BLaER1 treated with 17β-estradiol and CSF1 and Interleukin-3, amounts not matched to agents 10 nM and 100 nM (cell line): ENCODE measurements around the gene MACIR.

ENCODE experiments used
- H3K27ac ChIP-seq, 11 experiments: shearing (Covaris generic); formaldehyde crosslinking; 2 replicates each; pipeline ENCODE4 v1.8.1; 2022
- H3K27me3 ChIP-seq, 11 experiments: shearing (Covaris generic); formaldehyde crosslinking; 2 replicates each; pipeline ENCODE4 v1.8.1; 2022
- H3K36me3 ChIP-seq, 11 experiments: shearing (Covaris generic); formaldehyde crosslinking; 2 replicates each; pipeline ENCODE4 v1.8.1; 2022
- H3K4me1 ChIP-seq, 10 experiments: shearing (Covaris generic); formaldehyde crosslinking; 2 replicates each; pipeline ENCODE4 v1.8.1; 2022
- H3K4me2 ChIP-seq, 11 experiments: shearing (Covaris generic); formaldehyde crosslinking; 2 replicates each; pipeline ENCODE4 v1.8.1; 2022
- H3K4me3 ChIP-seq, 10 experiments: shearing (Covaris generic); formaldehyde crosslinking; 2 replicates each; pipeline ENCODE4 v1.8.1; 2022
- H3K9ac ChIP-seq, 11 experiments: shearing (Covaris generic); formaldehyde crosslinking; 2 replicates each; pipeline ENCODE4 v1.8.1; 2022
- H3K9me3 ChIP-seq, 11 experiments: shearing (Covaris generic); formaldehyde crosslinking; replicated peaks in 1 of 11; 2 replicates each; pipeline ENCODE4 v1.8.1; 2022
- H4K20me1 ChIP-seq, 11 experiments: shearing (Covaris generic); formaldehyde crosslinking; 2 replicates each; pipeline ENCODE4 v1.8.1; 2022
- Cebpa-rat ChIP-seq, 11 experiments: shearing (Covaris generic); IDR thresholded peaks; 2 replicates each; pipeline ENCODE4 v1.8.1; 2022

Gene MACIR

GRCh38 chr5:103258957-103259704 is 568 bp downstream of the MACIR start:
- Histone ChIP-seq H3K4me1 (peaks cover 22 to 38% (median 33%) of the 10 kb centered on the region in 10 experiments), H3K36me3 (no peaks in the 10 kb centered on the region), H3K27ac (peak overlapping the region; percentile 59 to 97 (median 91); a peak in 21 of 22 replicates), H3K27me3 (no peaks in the 10 kb centered on the region), H3K4me3 (peak overlapping the region; percentile 69 to 96 (median 90)), H3K4me2 (peak overlapping the region; percentile 84 to 93 (median 87)), H3K9me3 (no peaks in the 10 kb centered on the region), H4K20me1 (peaks cover 0 to 49% (median 38%) of the 10 kb centered on the region in 11 experiments; a peak in 13 of 22 replicates), H3K9ac (peak overlapping the region; percentile 78 to 96 (median 93))
- TF ChIP-seq Cebpa-rat (IDR thresholded peaks at IDR 0.05), result no peak

GRCh38 chr5:103259705-103260355 is 1.3 kb downstream of the MACIR start:
- no peak for TF ChIP-seq Cebpa-rat (IDR thresholded peaks at IDR 0.05)
- Histone ChIP-seq H3K4me1 (peaks cover 22 to 38% (median 33%) of the 10 kb centered on the region in 10 experiments), H3K9me3 (no peaks in the 10 kb centered on the region), H3K4me3 (peak overlapping the region; percentile 69 to 96 (median 90)), H3K4me2 (peak overlapping the region; percentile 84 to 93 (median 87)), H3K9ac (peak overlapping the region; percentile 78 to 96 (median 93)), H3K27me3 (no peaks in the 10 kb centered on the region), H4K20me1 (peaks cover 0 to 56% (median 40%) of the 10 kb centered on the region in 11 experiments; a peak in 14 of 22 replicates), H3K27ac (peak overlapping the region; percentile 59 to 97 (median 91); a peak in 21 of 22 replicates), H3K36me3 (peaks cover 0 to 5% (median 0%) of the 10 kb centered on the region in 11 experiments; a peak in 3 of 22 replicates)

DNA sequence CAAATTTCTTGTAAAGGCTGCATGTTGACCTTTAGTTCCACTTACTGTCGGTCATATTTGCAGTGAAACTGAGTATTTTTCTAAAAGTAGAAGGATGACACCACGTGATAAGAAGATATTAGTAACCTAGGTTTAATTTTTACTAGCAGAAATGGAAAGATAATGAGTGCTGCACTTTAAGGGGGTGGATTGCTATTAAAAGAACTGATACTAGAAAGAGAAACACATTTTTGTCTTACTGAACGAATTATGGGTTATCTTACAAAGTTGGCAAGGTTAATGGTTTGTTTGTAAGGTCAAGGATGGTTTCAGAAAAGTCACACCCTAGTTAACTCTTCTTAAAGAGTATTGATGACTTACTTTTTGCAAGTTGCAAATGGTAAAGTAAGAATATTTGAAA is 2.4 kb downstream of the MACIR start:
- Histone ChIP-seq H4K20me1 (peaks cover 0 to 67% (median 52%) of the 10 kb centered on the region in 11 experiments; a peak in 14 of 22 replicates), H3K36me3 (peaks cover 0 to 15% (median 4%) of the 10 kb centered on the region in 11 experiments; a peak in 8 of 22 replicates), H3K9ac (peak overlapping the region in 6 of 11 experiments; percentile 1 to 45 (median 32); a peak in 5 of 22 replicates), H3K27ac (no peak overlapping the region), H3K4me2 (peak overlapping the region; percentile 73 to 92 (median 87)), H3K9me3 (no peaks in the 10 kb centered on the region), H3K27me3 (no peaks in the 10 kb centered on the region), H3K4me3 (peak overlapping the region in 6 of 10 experiments; percentile 2 to 93 (median 54); a peak in 8 of 20 replicates), H3K4me1 (peaks cover 22 to 38% (median 33%) of the 10 kb centered on the region in 10 experiments)
- no peak for TF ChIP-seq Cebpa-rat (IDR thresholded peaks at IDR 0.05)

- Histone ChIP-seq H3K4me1 (peaks cover 22 to 38% (median 33%) of the 10 kb centered on the region in 10 experiments), H3K4me2 (peak overlapping the region; percentile 2 to 89 (median 26)), H3K27ac (no peak overlapping the region)
These were observed 3.9 kb downstream of the MACIR start for GRCh38 chr5:103262422-103262871.

GRCh38 chr5:103263054-103263453 is 4.5 kb downstream of the MACIR start:
- H3K4me1 ChIP-seq, result peaks cover 22 to 35% (median 33%) of the 10 kb centered on the region in 10 experiments
- H3K36me3 ChIP-seq, result peaks cover 6 to 36% (median 23%) of the 10 kb centered on the region in 11 experiments; a peak in 20 of 22 replicates
- H3K27me3 ChIP-seq, result no peaks in the 10 kb centered on the region
- H4K20me1 ChIP-seq, result peaks cover 0 to 87% (median 53%) of the 10 kb centered on the region in 11 experiments; a peak in 14 of 22 replicates
- H3K27ac ChIP-seq, result no peak overlapping the region
- no peaks in the 10 kb centered on the region for H3K9me3 ChIP-seq
- no peak overlapping the region for H3K4me3 ChIP-seq
- peak overlapping the region in 10 of 11 experiments; percentile 2 to 89 (median 30); a peak in 13 of 22 replicates for H3K4me2 ChIP-seq
- H3K9ac ChIP-seq, result no peak overlapping the region
- TF ChIP-seq Cebpa-rat (IDR thresholded peaks at IDR 0.05), result no peak

More at GRCh38 chr5:103262422-103262871, 3.9 kb downstream of the MACIR start:
- Histone ChIP-seq H3K9ac (no peak overlapping the region), H3K36me3 (peaks cover 0 to 30% (median 16%) of the 10 kb centered on the region in 11 experiments; a peak in 18 of 22 replicates), H3K9me3 (no peaks in the 10 kb centered on the region), H4K20me1 (peaks cover 0 to 81% (median 53%) of the 10 kb centered on the region in 11 experiments; a peak in 14 of 22 replicates), H3K27me3 (no peaks in the 10 kb centered on the region), H3K4me3 (no peak overlapping the region)
- no peak for TF ChIP-seq Cebpa-rat (IDR thresholded peaks at IDR 0.05)

GRCh38 chr5:103264508-103264907 is 5.9 kb downstream of the MACIR start:
- Histone ChIP-seq H3K36me3 (peaks cover 16 to 50% (median 33%) of the 10 kb centered on the region in 11 experiments; a peak in 20 of 22 replicates), H3K9me3 (no peaks in the 10 kb centered on the region), H4K20me1 (peaks cover 0 to 99% (median 62%) of the 10 kb centered on the region in 11 experiments; a peak in 15 of 22 replicates), H3K4me3 (no peak overlapping the region), H3K4me1 (peaks cover 22 to 42% (median 34%) of the 10 kb centered on the region in 10 experiments), H3K27me3 (no peaks in the 10 kb centered on the region), H3K4me2 (no peak overlapping the region), H3K27ac (no peak overlapping the region), H3K9ac (no peak overlapping the region)
- no peak for TF ChIP-seq Cebpa-rat (IDR thresholded peaks at IDR 0.05)

DNA sequence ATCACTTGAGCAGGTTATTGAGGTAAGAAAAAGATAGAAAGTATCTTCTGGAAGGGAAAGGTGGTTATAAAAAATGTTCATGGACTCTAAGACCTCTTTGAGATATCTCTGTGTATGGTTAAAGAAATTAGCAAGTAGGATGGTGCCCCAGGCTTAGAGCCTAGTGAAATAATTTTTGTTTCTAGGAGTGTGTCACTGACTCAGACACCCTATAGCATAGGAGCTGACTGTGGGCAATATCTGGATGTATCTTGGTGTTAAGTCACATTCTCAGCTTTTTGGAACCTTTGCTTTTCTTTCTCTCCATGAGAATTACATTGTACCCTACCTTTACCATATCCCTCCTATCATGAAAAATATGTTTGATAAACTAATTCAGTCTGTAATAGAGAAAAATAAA is 12.0 kb downstream of the MACIR start:
- Histone ChIP-seq H3K27me3 (no peaks in the 10 kb centered on the region), H3K9me3 (no peaks in the 10 kb centered on the region), H3K4me2 (0 out of 22 replicates have a peak overlapping the region, but pooled peaks of 2 of the 11 experiments have one; percentile 28 to 35), H3K4me3 (no peak overlapping the region), H3K36me3 (peaks cover 32 to 86% (median 45%) of the 10 kb centered on the region in 11 experiments), H3K4me1 (peaks cover 0 to 34% (median 4%) of the 10 kb centered on the region in 10 experiments; a peak in 9 of 20 replicates), H4K20me1 (peaks cover 0 to 73% (median 19%) of the 10 kb centered on the region in 11 experiments; a peak in 13 of 22 replicates), H3K27ac (no peak overlapping the region), H3K9ac (no peak overlapping the region)
- no peak for TF ChIP-seq Cebpa-rat (IDR thresholded peaks at IDR 0.05)

GRCh38 chr5:103271570-103272289 is 13.2 kb downstream of the MACIR start:
- Histone ChIP-seq H3K9ac (no peak overlapping the region), H3K9me3 (no peaks in the 10 kb centered on the region), H3K27ac (peak overlapping the region in 3 of 11 experiments; percentile 2 to 35 (median 12); a peak in 2 of 22 replicates), H3K4me2 (peak overlapping the region in 2 of 11 experiments; percentile 28 to 61; a peak in 3 of 22 replicates), H3K36me3 (peaks cover 38 to 86% (median 50%) of the 10 kb centered on the region in 11 experiments), H4K20me1 (peaks cover 0 to 71% (median 21%) of the 10 kb centered on the region in 11 experiments; a peak in 12 of 22 replicates), H3K4me1 (peaks cover 0 to 34% (median 4%) of the 10 kb centered on the region in 10 experiments; a peak in 9 of 20 replicates), H3K27me3 (no peaks in the 10 kb centered on the region), H3K4me3 (no peak overlapping the region)
- TF ChIP-seq Cebpa-rat (IDR thresholded peaks at IDR 0.05), result no peak
